PC-9 (cell line): ENCODE results near the gene SLC22A4. TPM values are rescaled to one million over a fixed set of nuclear protein-coding genes. Genes with fewer than 3 reads are reported as not detected.

Source experiments
- BruUV-seq: library from RNA; stranded (reverse); fragments of 400-500 nt; replicated peaks from 2 replicates; lab custom pipeline; 2021; lab: Mats Ljungman, UMichigan
- CTCF ChIA-PET: fragments of 300-600 bp; sonication (Branson Sonifier 250); formaldehyde crosslinking; loops from one replicate; lab custom pipeline; 2022; ENCODE audit warnings: antibody characterized with exemption; lab: Charles Lee
- POLR2A ChIA-PET: fragments of 300-600 bp; sonication (Branson Sonifier 250); formaldehyde crosslinking; loops from one replicate; lab custom pipeline; 2022; ENCODE audit warnings: antibody characterized with exemption; ENCODE audit not compliant: unreplicated experiment; lab: Charles Lee
- DNase-seq, 2 experiments: peaks; one replicate each; pipeline versions ENCODE4 v3.0.0 to v3.0.0-alpha.2; 2015 to 2022; ENCODE audit warnings: mixed read lengths in 1 of 2
- H2AFZ ChIP-seq: fragments of 200-600 bp; sonication (generic); 2 replicates; pipeline ENCODE4 v1.8.1; 2017; ENCODE audit warnings: antibody characterized with exemption
- H3F3A ChIP-seq: fragments of 200-600 bp; sonication (generic); 2 replicates; pipeline ENCODE4 v1.8.1; 2017; ENCODE audit warnings: antibody characterized with exemption, mild to moderate bottlenecking, low read depth; ENCODE audit not compliant: insufficient read depth
- H3K27ac ChIP-seq: fragments of 200-600 bp; sonication (generic); 2 replicates; pipeline ENCODE4 v1.6.1; 2016; ENCODE audit warnings: mixed run types
- H3K27me3 ChIP-seq: fragments of 200-600 bp; sonication (generic); 2 replicates; pipeline ENCODE4 v1.6.1; 2016; ENCODE audit warnings: low read depth, mixed run types; ENCODE audit not compliant: insufficient read depth
- H3K36me3 ChIP-seq: fragments of 200-600 bp; sonication (generic); 2 replicates; pipeline ENCODE4 v1.6.1; 2016; ENCODE audit warnings: low read depth, mixed run types
- H3K4me1 ChIP-seq: fragments of 200-600 bp; sonication (generic); replicated peaks from 2 replicates; pipeline ENCODE4 v1.6.1; 2016; ENCODE audit warnings: mixed run types; ENCODE audit not compliant: insufficient read depth
- H3K4me2 ChIP-seq: fragments of 200-600 bp; sonication (generic); 2 replicates; pipeline ENCODE4 v1.6.1; 2017; ENCODE audit warnings: mixed run types
- H3K4me3 ChIP-seq: fragments of 200-600 bp; sonication (generic); 2 replicates; pipeline ENCODE4 v1.6.1; 2016; ENCODE audit warnings: mixed run types
- H3K79me2 ChIP-seq: fragments of 200-600 bp; sonication (generic); 2 replicates; pipeline ENCODE4 v1.6.1; 2017; ENCODE audit warnings: low read depth, mixed run types
- H3K9me2 ChIP-seq: fragments of 200-600 bp; sonication (generic); 2 replicates; pipeline ENCODE4 v1.8.1; 2017; ENCODE audit warnings: mild to moderate bottlenecking; ENCODE audit not compliant: insufficient read depth
- H3K9me3 ChIP-seq: fragments of 200-600 bp; sonication (generic); 2 replicates; pipeline ENCODE4 v1.8.1; 2016; ENCODE audit warnings: low read depth; ENCODE audit not compliant: insufficient read depth
- H4K20me1 ChIP-seq: fragments of 200-600 bp; sonication (generic); 2 replicates; pipeline ENCODE4 v1.8.1; 2017; ENCODE audit not compliant: insufficient read depth
- CTCF ChIP-seq: fragments of 200-600 bp; sonication (generic); conservative IDR thresholded peaks from 2 replicates; pipeline ENCODE4 v1.6.1; 2017; ENCODE audit warnings: mixed run types, antibody characterized with exemption, mild to moderate bottlenecking, moderate library complexity
- EZH2 ChIP-seq: fragments of 200-600 bp; sonication (generic); IDR thresholded peaks from 2 replicates; pipeline ENCODE4 v1.8.0; 2017; ENCODE audit warnings: antibody characterized with exemption, low read depth
- intact Hi-C: fragments of 100-400 bp; cut with micrococcal nuclease; formaldehyde crosslinking; loops from one replicate; pipeline ENCODE4 v1.10.0; 2022; ENCODE audit not compliant: unreplicated experiment
- total RNA-seq: library from RNA; stranded (reverse); gene quantifications from 2 replicates; pipeline ENCODE4 v1.2.3, GENCODE V29; 2021

The SLC22A4 gene
- total RNA-seq, 1 experiment from 2014 or later = 4.2 TPM

GRCh38 chr5:132259069-132259851 is 34.9 kb upstream of the SLC22A4 start:
- ChIA-PET POLR2A (interaction anchor here (0.5 to 0.8 kb wide), 2 partner anchors 21 to 32 kb away, joined by 5 to 6 read pairs; no protein-coding TSS in a partner anchor), CTCF (interaction anchor here (0.5 to 0.7 kb wide), 2 partner anchors 21 to 79 kb away, joined by 3 read pairs; no protein-coding TSS in a partner anchor)
- Histone ChIP-seq H2AFZ (no peak overlapping the region), H3K9me3 (no peaks in the 10 kb centered on the region), H3F3A (no peaks in the 10 kb centered on the region), H3K4me3 (no peak overlapping the region), H3K4me1 (peaks cover 31% of the 10 kb centered on the region), H3K4me2 (no peak overlapping the region), H4K20me1 (no peaks in the 10 kb centered on the region), H3K9me2 (no peaks in the 10 kb centered on the region), H3K36me3 (no peaks in the 10 kb centered on the region), H3K79me2 (no peaks in the 10 kb centered on the region), H3K27ac (no peak overlapping the region), H3K27me3 (0 out of 2 replicates have a peak, but pooled peaks cover 3% of the 10 kb centered on the region)
- TF ChIP-seq CTCF = no peak
- TF ChIP-seq EZH2 = no peak
- DNase-seq = peak in 1 of 2 experiments; percentile 53
- intact Hi-C loops = no loop called here
- TSS peak; percentile 41 for BruUV-seq

- BruUV-seq = no TSS peak
- H3K79me2 ChIP-seq = no peaks in the 10 kb centered on the region
- TF ChIP-seq EZH2 (no peak), CTCF (no peak)
- H3K27me3 ChIP-seq = 0 out of 2 replicates have a peak, but pooled peaks cover 3% of the 10 kb centered on the region
- DNase-seq = peak in 1 of 2 experiments; percentile 42
- H3K9me2 ChIP-seq = no peaks in the 10 kb centered on the region
- H3K4me1 ChIP-seq = peaks cover 37% of the 10 kb centered on the region
- no peak overlapping the region for H3K27ac ChIP-seq
- intact Hi-C loops = no loop called here
- no peaks in the 10 kb centered on the region for H3K36me3 ChIP-seq
- H3K4me2 ChIP-seq = peak overlapping the region; percentile 20; the same call in 1 of the 2 replicates
- H3K4me3 ChIP-seq = no peak overlapping the region
- no peak overlapping the region for H2AFZ ChIP-seq
- H3K9me3 ChIP-seq = no peaks in the 10 kb centered on the region
- ChIA-PET CTCF (interaction anchor here (0.7 kb wide), 1 partner anchor 22 kb away, joined by 3 read pairs; no protein-coding TSS in a partner anchor), POLR2A (interaction anchor here (0.5 kb wide), 1 partner anchor 229 kb away, joined by 3 read pairs; no protein-coding TSS in a partner anchor)
- no peaks in the 10 kb centered on the region for H4K20me1 ChIP-seq
- no peaks in the 10 kb centered on the region; the same call in 1 of the 2 replicates for H3F3A ChIP-seq
Observed at GRCh38 chr5:132260051-132260450, 34.1 kb upstream of the SLC22A4 start.

GRCh38 chr5:132260714-132261551 is 33.3 kb upstream of the SLC22A4 start:
- Histone ChIP-seq H3K27me3 (0 out of 2 replicates have a peak, but pooled peaks cover 3% of the 10 kb centered on the region), H3K4me1 (peaks cover 45% of the 10 kb centered on the region), H3K4me2 (peak overlapping the region; percentile 20; the same call in 1 of the 2 replicates), H3K79me2 (no peaks in the 10 kb centered on the region), H3K27ac (no peak overlapping the region), H3K36me3 (no peaks in the 10 kb centered on the region), H2AFZ (no peak overlapping the region), H3K9me2 (no peaks in the 10 kb centered on the region), H4K20me1 (no peaks in the 10 kb centered on the region), H3K9me3 (no peaks in the 10 kb centered on the region), H3K4me3 (no peak overlapping the region), H3F3A (peaks cover 7% of the 10 kb centered on the region; the same call in 1 of the 2 replicates)
- TF ChIP-seq EZH2 = no peak
- TF ChIP-seq CTCF = no peak
- CTCF ChIA-PET = interaction anchor here (1.5 kb wide), 1 partner anchor 23 kb away, joined by 4 read pairs; no protein-coding TSS in a partner anchor
- POLR2A ChIA-PET = interaction anchor here (0.6 to 0.9 kb wide), 3 partner anchors 21 to 999 kb away, joined by 5 to 7 read pairs (median 6); no protein-coding TSS in a partner anchor
- TSS peak; percentile 27 for BruUV-seq
- peak; percentile 60 to 76 for DNase-seq
- intact Hi-C loops = no loop called here
